Tibial nerve (tissue), 3 donors: ENCODE data around the gene CKM.

Experiments
- POLR2A ChIP-seq, 2 donors: fragments of 450-650 bp; IDR thresholded peaks; one replicate each; pipeline ENCODE4 v1.6.1; 2017; ENCODE audit warnings: antibody characterized with exemption in 2 of 2, mild to moderate bottlenecking in 2 of 2, moderate library complexity in 2 of 2
- TF ChIP-seq, protein P1 (sequence below), 5 experiments: fragments of 200-600 bp in 3 of 5; fragments of 450-650 bp in 2 of 5; sonication (generic) in 3 of 5; IDR thresholded peaks; one replicate each; pipeline ENCODE4 v1.5.1; 2016 to 2019; ENCODE audit warnings: antibody characterized with exemption in 5 of 5, mild to moderate bottlenecking in 3 of 5, moderate library complexity in 2 of 5

DNA sequence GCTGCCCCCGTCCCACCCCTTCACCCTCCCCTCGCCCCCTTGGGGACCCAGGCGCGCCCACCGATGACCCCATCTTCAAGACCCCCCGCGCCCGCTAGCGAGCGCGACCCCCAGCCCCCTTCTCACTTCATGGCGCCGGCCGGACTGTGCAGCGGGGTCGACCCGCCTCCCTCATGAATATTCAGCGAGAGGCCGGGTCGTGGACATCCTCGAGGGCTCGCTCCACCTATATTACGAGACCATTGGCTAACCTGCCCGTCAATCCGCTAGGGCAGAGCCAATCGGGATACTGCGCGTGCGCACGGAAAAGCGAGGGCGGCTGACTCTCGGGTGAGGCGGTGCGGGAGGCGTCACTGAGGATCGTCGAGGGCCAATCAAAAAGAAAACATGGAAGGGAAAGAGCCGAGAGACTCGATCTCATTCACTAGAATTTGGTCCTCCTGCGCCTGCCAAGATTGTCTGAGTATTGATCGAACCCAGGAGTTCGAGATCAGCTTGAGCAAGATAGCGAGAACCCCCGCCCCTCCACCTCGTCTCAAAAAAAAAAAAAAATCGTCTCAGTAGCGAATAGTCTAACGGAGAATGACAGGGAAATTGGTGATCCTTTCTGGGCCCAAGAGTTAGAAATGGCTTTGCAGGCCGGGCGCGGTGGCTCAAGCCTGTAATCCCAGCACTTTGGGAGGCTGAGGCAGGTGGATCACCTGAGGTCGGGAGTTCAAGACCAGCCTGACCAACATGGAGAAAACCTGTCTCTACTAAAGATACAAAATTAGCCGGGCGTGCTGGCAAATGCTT is 47.9 kb upstream of the CKM start, which contains the start of gene ERCC2:
- TF ChIP-seq, protein P1, sequence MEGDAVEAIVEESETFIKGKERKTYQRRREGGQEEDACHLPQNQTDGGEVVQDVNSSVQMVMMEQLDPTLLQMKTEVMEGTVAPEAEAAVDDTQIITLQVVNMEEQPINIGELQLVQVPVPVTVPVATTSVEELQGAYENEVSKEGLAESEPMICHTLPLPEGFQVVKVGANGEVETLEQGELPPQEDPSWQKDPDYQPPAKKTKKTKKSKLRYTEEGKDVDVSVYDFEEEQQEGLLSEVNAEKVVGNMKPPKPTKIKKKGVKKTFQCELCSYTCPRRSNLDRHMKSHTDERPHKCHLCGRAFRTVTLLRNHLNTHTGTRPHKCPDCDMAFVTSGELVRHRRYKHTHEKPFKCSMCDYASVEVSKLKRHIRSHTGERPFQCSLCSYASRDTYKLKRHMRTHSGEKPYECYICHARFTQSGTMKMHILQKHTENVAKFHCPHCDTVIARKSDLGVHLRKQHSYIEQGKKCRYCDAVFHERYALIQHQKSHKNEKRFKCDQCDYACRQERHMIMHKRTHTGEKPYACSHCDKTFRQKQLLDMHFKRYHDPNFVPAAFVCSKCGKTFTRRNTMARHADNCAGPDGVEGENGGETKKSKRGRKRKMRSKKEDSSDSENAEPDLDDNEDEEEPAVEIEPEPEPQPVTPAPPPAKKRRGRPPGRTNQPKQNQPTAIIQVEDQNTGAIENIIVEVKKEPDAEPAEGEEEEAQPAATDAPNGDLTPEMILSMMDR (IDR thresholded peaks at IDR 0.05) = peak in 1 of 5 experiments; percentile 30
- TF ChIP-seq POLR2A (IDR thresholded peaks at IDR 0.05) = peak in 1 of 2 donors; percentile 49
